Neural cell (in vitro differentiated cells): ENCODE results near the gene PIAS4. TPM values are rescaled to one million over a fixed set of nuclear protein-coding genes. Genes with fewer than 3 reads are reported as not detected.

ENCODE experiments used
- H2AFZ ChIP-seq: fragments of 200-600, 300-800 bp; sonication (generic), shearing (Covaris generic); 2 replicates; pipeline ENCODE4 v1.6.0; 2014; ENCODE audit warnings: low read depth, mild to moderate bottlenecking, antibody characterized with exemption, low read length, moderate library complexity
- H3F3A ChIP-seq: fragments of 200-600 bp; shearing (Covaris generic); 2 replicates; pipeline ENCODE4 v1.6.1; 2016; ENCODE audit warnings: mild to moderate bottlenecking, moderate library complexity, mixed read lengths, antibody characterized with exemption, low read length; ENCODE audit not compliant: insufficient read depth, poor library complexity, severe bottlenecking
- H3K27ac ChIP-seq: fragments of 200-600, 300-800 bp; sonication (generic), shearing (Covaris generic); 2 replicates; pipeline ENCODE4 v1.5.1; 2014; ENCODE audit warnings: mild to moderate bottlenecking, low read length, moderate library complexity
- H3K27me3 ChIP-seq: fragments of 300-800, 200-600 bp; sonication (generic), shearing (Covaris generic); 2 replicates; pipeline ENCODE4 v1.6.0; 2014; ENCODE audit warnings: mild to moderate bottlenecking, low read depth, low read length, moderate library complexity; ENCODE audit not compliant: insufficient read depth
- H3K36me3 ChIP-seq: fragments of 300-800, 200-600 bp; sonication (generic), shearing (Covaris generic); 2 replicates; pipeline ENCODE4 v1.5.1; 2014; ENCODE audit warnings: mild to moderate bottlenecking, antibody characterized with exemption, low read length, moderate library complexity; ENCODE audit not compliant: insufficient read depth
- H3K4me2 ChIP-seq: fragments of 300-800, 200-600 bp; sonication (generic), shearing (Covaris generic); 2 replicates; pipeline ENCODE4 v1.6.0; 2014; ENCODE audit warnings: mild to moderate bottlenecking, low read length
- H3K4me3 ChIP-seq: fragments of 300-800, 200-600 bp; sonication (generic), shearing (Covaris generic); 2 replicates; pipeline ENCODE4 v1.5.1; 2014; ENCODE audit warnings: mild to moderate bottlenecking, low read length, moderate library complexity
- H3K79me2 ChIP-seq: fragments of 200-600 bp; shearing (Covaris generic); replicated peaks from 2 replicates; pipeline ENCODE4 v1.6.0; 2014; ENCODE audit warnings: mild to moderate bottlenecking, low read length, moderate library complexity; ENCODE audit not compliant: insufficient read depth
- H3K9ac ChIP-seq: fragments of 300-800, 200-600 bp; sonication (generic), shearing (Covaris generic); 2 replicates; pipeline ENCODE4 v1.6.1; 2016; ENCODE audit warnings: mild to moderate bottlenecking, low read length, mixed read lengths
- H3K9me2 ChIP-seq: fragments of 200-600 bp; shearing (Covaris generic); 2 replicates; pipeline ENCODE4 v1.6.1; 2016; ENCODE audit warnings: mild to moderate bottlenecking, low read length, mixed read lengths; ENCODE audit not compliant: insufficient read depth
- H3K9me3 ChIP-seq: fragments of 200-600, 300-800 bp; sonication (generic), shearing (Covaris generic); 2 replicates; pipeline ENCODE4 v1.6.1; 2016; ENCODE audit warnings: mild to moderate bottlenecking, mixed run types, low read length, moderate library complexity, mixed read lengths
- H4K20me1 ChIP-seq: fragments of 200-600 bp; shearing (Covaris generic); 2 replicates; pipeline ENCODE4 v1.6.1; 2016; ENCODE audit warnings: mild to moderate bottlenecking, mixed run types; ENCODE audit not compliant: insufficient read depth
- EP300 ChIP-seq: fragments of 450-650 bp; conservative IDR thresholded peaks from 2 replicates; pipeline ENCODE4 v1.6.1; 2014; ENCODE audit warnings: antibody characterized with exemption, mild to moderate bottlenecking, moderate library complexity; ENCODE audit not compliant: poor library complexity, severe bottlenecking
- EZH2 ChIP-seq: fragments of 200-600, 300-800 bp; shearing (Covaris generic), sonication (generic); IDR thresholded peaks from 2 replicates; pipeline ENCODE4 v1.6.1; 2014; ENCODE audit warnings: antibody characterized with exemption, low read length, borderline replicate concordance, mild to moderate bottlenecking; ENCODE audit not compliant: insufficient read depth, poor library complexity, severe bottlenecking
- MXI1 ChIP-seq: fragments of 450-650 bp; conservative IDR thresholded peaks from 2 replicates; pipeline ENCODE4 v1.6.1; 2014; ENCODE audit warnings: antibody characterized with exemption, mild to moderate bottlenecking; ENCODE audit not compliant: poor library complexity, severe bottlenecking
- POLR2AphosphoS5 ChIP-seq: IDR thresholded peaks from 2 replicates; pipeline ENCODE4 v1.6.1; 2012
- RAD21 ChIP-seq: fragments of 450-650 bp; conservative IDR thresholded peaks from 2 replicates; pipeline ENCODE4 v1.6.1; 2014; ENCODE audit warnings: antibody characterized with exemption, mild to moderate bottlenecking, moderate library complexity
- SMC3 ChIP-seq: fragments of 450-650 bp; conservative IDR thresholded peaks from 2 replicates; pipeline ENCODE4 v1.6.1; 2014; ENCODE audit warnings: antibody characterized with exemption, mild to moderate bottlenecking, moderate library complexity; ENCODE audit not compliant: poor library complexity
- TAF1 ChIP-seq: IDR thresholded peaks from 2 replicates; pipeline ENCODE4 v1.6.1; 2012; ENCODE audit warnings: low read depth
- polyA plus RNA-seq: library from polyadenylated mRNA; depleted of rRNA; stranded (reverse); fragments of >200 nt; gene quantifications from 2 replicates; pipeline ENCODE4 v1.2.3, GENCODE V29; 2014
- TF ChIP-seq, protein P1 (sequence below): IDR thresholded peaks from 2 replicates; pipeline ENCODE4 v1.6.1; 2012; ENCODE audit warnings: borderline replicate concordance
- TF ChIP-seq, protein P2 (sequence below): fragments of 450-650 bp; IDR thresholded peaks from 2 replicates; pipeline ENCODE4 v1.5.1; 2014; ENCODE audit warnings: antibody characterized with exemption, mild to moderate bottlenecking, moderate library complexity; ENCODE audit not compliant: poor library complexity, severe bottlenecking

Gene PIAS4
- polyA plus RNA-seq, 1 donor from 2014 or later, result 22.3 TPM

DNA sequence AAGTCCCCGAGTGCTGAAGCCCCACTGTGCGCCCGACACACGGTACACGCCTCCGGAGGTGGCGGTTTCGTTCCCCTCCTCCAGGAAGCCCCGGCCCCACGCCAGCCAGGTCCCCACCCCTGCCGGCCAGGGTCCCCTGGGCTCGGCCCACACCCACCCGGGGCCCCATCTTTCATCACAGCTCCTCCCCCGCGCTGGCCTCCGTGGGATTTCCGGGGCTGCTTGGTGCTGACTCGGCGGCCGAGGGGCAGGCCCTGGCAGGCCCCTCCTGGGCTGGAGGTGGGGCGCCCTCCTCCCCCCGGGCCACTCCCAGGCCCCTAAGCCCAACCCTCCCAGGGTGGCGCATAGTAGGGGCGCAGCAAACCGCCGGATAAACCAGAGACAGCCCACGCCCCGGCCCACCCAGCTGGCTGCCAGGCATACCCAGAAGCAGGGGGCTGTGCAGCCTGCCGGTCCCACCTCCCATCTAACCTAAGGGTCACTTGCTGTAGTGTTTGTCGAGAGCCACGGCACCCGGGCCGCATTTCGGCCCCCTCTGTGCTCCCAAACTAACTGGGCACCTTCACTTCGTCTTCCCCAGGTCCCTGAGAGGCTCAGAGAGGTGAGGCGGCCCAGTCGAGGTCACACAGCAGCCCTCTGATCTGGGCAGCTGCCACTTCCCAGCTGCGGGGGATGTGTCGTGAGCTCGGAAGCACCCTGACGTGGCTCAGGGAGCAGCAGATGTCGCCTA, 52.5 kb downstream of the PIAS4 start:
- no peak overlapping the region for H3K4me3 ChIP-seq
- no peaks in the 10 kb centered on the region for H3K9me2 ChIP-seq
- no peak overlapping the region for H2AFZ ChIP-seq
- no peak overlapping the region for H3K27ac ChIP-seq
- peaks cover 3% of the 10 kb centered on the region for H3K79me2 ChIP-seq
- H3K9me3 ChIP-seq, result no peaks in the 10 kb centered on the region
- no peak for TF ChIP-seq SMC3
- TF ChIP-seq, protein P1, sequence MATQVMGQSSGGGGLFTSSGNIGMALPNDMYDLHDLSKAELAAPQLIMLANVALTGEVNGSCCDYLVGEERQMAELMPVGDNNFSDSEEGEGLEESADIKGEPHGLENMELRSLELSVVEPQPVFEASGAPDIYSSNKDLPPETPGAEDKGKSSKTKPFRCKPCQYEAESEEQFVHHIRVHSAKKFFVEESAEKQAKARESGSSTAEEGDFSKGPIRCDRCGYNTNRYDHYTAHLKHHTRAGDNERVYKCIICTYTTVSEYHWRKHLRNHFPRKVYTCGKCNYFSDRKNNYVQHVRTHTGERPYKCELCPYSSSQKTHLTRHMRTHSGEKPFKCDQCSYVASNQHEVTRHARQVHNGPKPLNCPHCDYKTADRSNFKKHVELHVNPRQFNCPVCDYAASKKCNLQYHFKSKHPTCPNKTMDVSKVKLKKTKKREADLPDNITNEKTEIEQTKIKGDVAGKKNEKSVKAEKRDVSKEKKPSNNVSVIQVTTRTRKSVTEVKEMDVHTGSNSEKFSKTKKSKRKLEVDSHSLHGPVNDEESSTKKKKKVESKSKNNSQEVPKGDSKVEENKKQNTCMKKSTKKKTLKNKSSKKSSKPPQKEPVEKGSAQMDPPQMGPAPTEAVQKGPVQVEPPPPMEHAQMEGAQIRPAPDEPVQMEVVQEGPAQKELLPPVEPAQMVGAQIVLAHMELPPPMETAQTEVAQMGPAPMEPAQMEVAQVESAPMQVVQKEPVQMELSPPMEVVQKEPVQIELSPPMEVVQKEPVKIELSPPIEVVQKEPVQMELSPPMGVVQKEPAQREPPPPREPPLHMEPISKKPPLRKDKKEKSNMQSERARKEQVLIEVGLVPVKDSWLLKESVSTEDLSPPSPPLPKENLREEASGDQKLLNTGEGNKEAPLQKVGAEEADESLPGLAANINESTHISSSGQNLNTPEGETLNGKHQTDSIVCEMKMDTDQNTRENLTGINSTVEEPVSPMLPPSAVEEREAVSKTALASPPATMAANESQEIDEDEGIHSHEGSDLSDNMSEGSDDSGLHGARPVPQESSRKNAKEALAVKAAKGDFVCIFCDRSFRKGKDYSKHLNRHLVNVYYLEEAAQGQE, result no peak
- H3F3A ChIP-seq, result no peaks in the 10 kb centered on the region
- H3K36me3 ChIP-seq, result no peaks in the 10 kb centered on the region
- no peak overlapping the region for H3K4me2 ChIP-seq
- no peaks in the 10 kb centered on the region for H3K27me3 ChIP-seq
- no peak overlapping the region for H3K9ac ChIP-seq
- H4K20me1 ChIP-seq, result peaks cover 5% of the 10 kb centered on the region

DNA sequence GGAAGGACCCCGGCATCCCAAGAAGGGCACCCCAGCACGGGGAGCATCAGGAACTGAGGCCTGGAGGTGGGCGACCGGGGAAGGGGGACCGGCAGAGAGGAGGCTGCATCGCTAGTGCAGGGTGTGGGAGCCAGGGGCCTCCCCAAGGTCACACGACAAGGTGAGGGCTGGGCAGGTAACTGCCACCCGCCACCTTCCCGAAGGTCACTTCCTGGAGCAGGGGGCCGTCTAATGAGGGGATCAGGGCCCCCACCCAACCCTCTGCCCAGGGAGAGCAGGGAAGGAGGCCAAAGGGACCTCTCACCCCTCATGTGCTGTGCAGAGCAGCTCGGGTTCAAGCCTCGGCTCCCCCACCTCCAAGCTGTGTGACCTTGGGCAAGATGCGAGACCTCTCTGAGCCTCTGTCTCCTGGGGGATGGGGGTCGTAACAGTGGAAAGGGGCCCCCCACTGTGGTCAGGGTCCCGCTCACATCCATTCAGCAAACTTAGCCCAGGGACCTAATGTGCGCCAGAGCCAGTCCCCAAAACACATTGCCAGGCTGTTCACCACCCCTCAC, 53.2 kb downstream of the PIAS4 start:
- no peak for TF ChIP-seq EP300
- TF ChIP-seq TAF1, result no peak
- no peak for TF ChIP-seq EZH2
- TF ChIP-seq, protein P2, sequence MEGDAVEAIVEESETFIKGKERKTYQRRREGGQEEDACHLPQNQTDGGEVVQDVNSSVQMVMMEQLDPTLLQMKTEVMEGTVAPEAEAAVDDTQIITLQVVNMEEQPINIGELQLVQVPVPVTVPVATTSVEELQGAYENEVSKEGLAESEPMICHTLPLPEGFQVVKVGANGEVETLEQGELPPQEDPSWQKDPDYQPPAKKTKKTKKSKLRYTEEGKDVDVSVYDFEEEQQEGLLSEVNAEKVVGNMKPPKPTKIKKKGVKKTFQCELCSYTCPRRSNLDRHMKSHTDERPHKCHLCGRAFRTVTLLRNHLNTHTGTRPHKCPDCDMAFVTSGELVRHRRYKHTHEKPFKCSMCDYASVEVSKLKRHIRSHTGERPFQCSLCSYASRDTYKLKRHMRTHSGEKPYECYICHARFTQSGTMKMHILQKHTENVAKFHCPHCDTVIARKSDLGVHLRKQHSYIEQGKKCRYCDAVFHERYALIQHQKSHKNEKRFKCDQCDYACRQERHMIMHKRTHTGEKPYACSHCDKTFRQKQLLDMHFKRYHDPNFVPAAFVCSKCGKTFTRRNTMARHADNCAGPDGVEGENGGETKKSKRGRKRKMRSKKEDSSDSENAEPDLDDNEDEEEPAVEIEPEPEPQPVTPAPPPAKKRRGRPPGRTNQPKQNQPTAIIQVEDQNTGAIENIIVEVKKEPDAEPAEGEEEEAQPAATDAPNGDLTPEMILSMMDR, result no peak
- no peak for TF ChIP-seq SMC3
- no peak for TF ChIP-seq RAD21
- TF ChIP-seq, protein P1, result no peak
- TF ChIP-seq POLR2AphosphoS5, result no peak
- no peak for TF ChIP-seq MXI1

More for the DNA sequence above, 53.2 kb downstream of the PIAS4 start:
- peaks cover 5% of the 10 kb centered on the region for H4K20me1 ChIP-seq
- no peak overlapping the region for H3K9ac ChIP-seq
- no peaks in the 10 kb centered on the region for H3K36me3 ChIP-seq
- no peaks in the 10 kb centered on the region for H3K27me3 ChIP-seq
- H3K9me3 ChIP-seq, result no peaks in the 10 kb centered on the region
- no peak overlapping the region for H3K4me3 ChIP-seq
- H3F3A ChIP-seq, result no peaks in the 10 kb centered on the region
- no peaks in the 10 kb centered on the region for H3K9me2 ChIP-seq
- no peak overlapping the region for H3K4me2 ChIP-seq
- H2AFZ ChIP-seq, result no peak overlapping the region
- H3K79me2 ChIP-seq, result peaks cover 3% of the 10 kb centered on the region
- no peak overlapping the region for H3K27ac ChIP-seq
